H1 (cell line): Measurements from ENCODE around the gene GALNT7. TPM values are rescaled to one million over a fixed set of nuclear protein-coding genes. Genes with fewer than 3 reads are reported as not detected.

Experiments used
- CTCF ChIA-PET: fragments of 300-600 bp; sonication (Branson Sonifier 250); formaldehyde crosslinking; loops from one replicate; lab custom pipeline; 2021; ENCODE audit not compliant: partially characterized antibody; lab: Charles Lee
- POLR2A ChIA-PET: fragments of 300-600 bp; sonication (Branson Sonifier 250); formaldehyde crosslinking; loops from one replicate; lab custom pipeline; 2021; ENCODE audit warnings: inconsistent platforms; ENCODE audit not compliant: partially characterized antibody; lab: Charles Lee
- DNase-seq, 2 experiments: peaks; one replicate each; pipeline versions ENCODE4 v3.0.0 to v3.0.0-alpha.2; 2010 to 2022; ENCODE audit warnings: low spot score in 2 of 2, low read depth in 1 of 2, mixed read lengths in 1 of 2
- FAIRE-seq: peaks from 2 replicates; lab custom pipeline; 2011; peaks lifted over from hg19 to GRCh38; lab: Jason Lieb, UNC
- H2AFZ ChIP-seq: 2 replicates; pipeline ENCODE4 v1.8.1; 2012; ENCODE audit warnings: low read length, inconsistent platforms
- H2AK5ac ChIP-seq: 2 replicates; pipeline ENCODE4 v1.6.1; 2013; ENCODE audit warnings: low read depth, low read length
- H2BK120ac ChIP-seq: replicated peaks from 2 replicates; pipeline ENCODE3; 2013; ENCODE audit warnings: low read depth, low read length, inconsistent platforms
- H2BK12ac ChIP-seq: 2 replicates; pipeline ENCODE4 v1.6.1; 2013; ENCODE audit warnings: low read depth, low read length
- H2BK15ac ChIP-seq: 2 replicates; pipeline ENCODE4 v1.6.1; 2013; ENCODE audit warnings: low read length
- H2BK20ac ChIP-seq: 2 replicates; pipeline ENCODE4 v1.6.1; 2013; ENCODE audit warnings: low read length
- H2BK5ac ChIP-seq: 2 replicates; pipeline ENCODE4 v1.6.1; 2013; ENCODE audit warnings: low read depth, low read length
- H3K14ac ChIP-seq: 2 replicates; pipeline ENCODE4 v1.6.1; 2013; ENCODE audit warnings: inconsistent platforms; ENCODE audit not compliant: insufficient read length
- H3K18ac ChIP-seq: 2 replicates; pipeline ENCODE4 v1.6.1; 2013; ENCODE audit warnings: low read length; ENCODE audit errors: extremely low read depth
- H3K23ac ChIP-seq: 2 replicates; pipeline ENCODE4 v1.6.1; 2013; ENCODE audit warnings: inconsistent platforms; ENCODE audit not compliant: insufficient read length
- H3K23me2 ChIP-seq: 2 replicates; pipeline ENCODE4 v1.6.1; 2013; ENCODE audit warnings: low read depth, low read length
- H3K27ac ChIP-seq: 2 replicates; pipeline ENCODE4 v1.6.1; 2011; ENCODE audit warnings: low read depth, low read length, inconsistent platforms
- H3K27me3 ChIP-seq, 4 experiments: replicated peaks in 1 of 4; 1 replicate in 1 of 4; 2 replicates in 3 of 4; pipeline versions ENCODE4 v1.6.1 to v1.8.1; 2011 to 2013; ENCODE audit warnings: low read length in 3 of 4, mild to moderate bottlenecking in 3 of 4, inconsistent platforms in 2 of 4, mixed read lengths in 2 of 4, moderate library complexity in 1 of 4; ENCODE audit not compliant: control insufficient read depth in 3 of 4, insufficient read depth in 3 of 4; ENCODE audit errors: extremely low read depth in 1 of 4
- H3K36me3 ChIP-seq, 4 experiments: 2 replicates each; pipeline versions ENCODE4 v1.6.1 to v1.8.1; 2011 to 2013; ENCODE audit warnings: mild to moderate bottlenecking in 4 of 4, low read length in 3 of 4, moderate library complexity in 2 of 4, control low read depth in 1 of 4, inconsistent platforms in 1 of 4; ENCODE audit not compliant: insufficient read depth in 4 of 4, control insufficient read depth in 2 of 4
- H3K4ac ChIP-seq: replicated peaks from 2 replicates; pipeline ENCODE3; 2013; ENCODE audit warnings: low read length, low read depth, mixed read lengths, inconsistent platforms; ENCODE audit not compliant: insufficient read length
- H3K4me1 ChIP-seq, 4 experiments: replicated peaks in 1 of 4; 1 replicate in 1 of 4; 2 replicates in 3 of 4; pipeline versions ENCODE4 v1.6.1 to v1.8.1; 2011 to 2013; ENCODE audit warnings: low read length in 3 of 4, inconsistent platforms in 2 of 4, mixed read lengths in 1 of 4; ENCODE audit not compliant: insufficient read depth in 4 of 4, control insufficient read depth in 3 of 4
- H3K4me2 ChIP-seq, 2 experiments: 2 replicates each; pipeline versions ENCODE4 v1.6.1 to v1.8.1; 2011 to 2013; ENCODE audit warnings: low read depth in 2 of 2, low read length in 2 of 2, control low read depth in 1 of 2, inconsistent platforms in 1 of 2, mild to moderate bottlenecking in 1 of 2; ENCODE audit not compliant: insufficient read depth in 1 of 2
- H3K4me3 ChIP-seq, 4 experiments: fragments of 200-600, 300-600 bp in 1 of 4; sonication (generic), shearing (Covaris generic), sonication (Bioruptor Twin) in 1 of 4; 2 replicates each; pipeline versions ENCODE4 v1.5.1 to v1.8.1; 2011 to 2016; ENCODE audit warnings: low read length in 4 of 4, low read depth in 3 of 4, control low read depth in 2 of 4, inconsistent platforms in 2 of 4, mild to moderate bottlenecking in 2 of 4, mixed read lengths in 1 of 4, moderate library complexity in 1 of 4; ENCODE audit not compliant: insufficient read depth in 2 of 4; ENCODE audit errors: extremely low read depth in 1 of 4
- H3K56ac ChIP-seq: replicated peaks from 2 replicates; pipeline ENCODE3; 2013; ENCODE audit warnings: low read depth, mild to moderate bottlenecking, mixed read lengths, low read length, inconsistent platforms; ENCODE audit not compliant: insufficient read length
- H3K79me1 ChIP-seq: 2 replicates; pipeline ENCODE4 v1.6.1; 2013; ENCODE audit warnings: low read depth, low read length, control low read depth
- H3K79me2 ChIP-seq, 2 experiments: 2 replicates each; pipeline versions ENCODE4 v1.6.1 to v1.8.1; 2012 to 2013; ENCODE audit warnings: low read length in 2 of 2, mild to moderate bottlenecking in 2 of 2, inconsistent platforms in 1 of 2; ENCODE audit not compliant: insufficient read depth in 2 of 2, control insufficient read depth in 1 of 2
- H3K9ac ChIP-seq, 4 experiments: replicated peaks in 1 of 4; 1 replicate in 1 of 4; 2 replicates in 3 of 4; pipeline versions ENCODE4 v1.6.1 to v1.8.1; 2011 to 2013; ENCODE audit warnings: low read depth in 3 of 4, low read length in 3 of 4, control low read depth in 2 of 4, mild to moderate bottlenecking in 2 of 4, moderate library complexity in 2 of 4, inconsistent platforms in 1 of 4; ENCODE audit errors: extremely low read depth in 1 of 4
- H3K9me3 ChIP-seq, 2 experiments: 2 replicates each; pipeline versions ENCODE4 v1.6.1 to v1.8.1; 2012 to 2013; ENCODE audit warnings: mild to moderate bottlenecking in 2 of 2, moderate library complexity in 2 of 2, control low read depth in 1 of 2, inconsistent platforms in 1 of 2, low read depth in 1 of 2, low read length in 1 of 2, mixed read lengths in 1 of 2; ENCODE audit not compliant: insufficient read depth in 2 of 2
- H4K20me1 ChIP-seq, 2 experiments: replicated peaks in 1 of 2; 2 replicates each; pipeline versions ENCODE3 to v1.8.1; 2011 to 2013; ENCODE audit warnings: inconsistent platforms in 2 of 2, low read length in 2 of 2, mild to moderate bottlenecking in 1 of 2; ENCODE audit not compliant: insufficient read depth in 2 of 2, control insufficient read depth in 1 of 2
- H4K5ac ChIP-seq: 2 replicates; pipeline ENCODE4 v1.6.1; 2013; ENCODE audit warnings: low read length, low read depth, mixed read lengths, inconsistent platforms; ENCODE audit not compliant: insufficient read length
- H4K8ac ChIP-seq: 2 replicates; pipeline ENCODE4 v1.8.0; 2013; ENCODE audit warnings: mild to moderate bottlenecking, moderate library complexity, low read length, inconsistent platforms; ENCODE audit not compliant: insufficient read depth; ENCODE audit errors: extremely low read depth
- H4K91ac ChIP-seq: replicated peaks from 2 replicates; pipeline ENCODE3; 2013; ENCODE audit warnings: low read length, mixed read lengths, inconsistent platforms; ENCODE audit not compliant: insufficient read length
- BRCA1 ChIP-seq: IDR thresholded peaks from 2 replicates; pipeline ENCODE4 v1.6.1; 2012; ENCODE audit warnings: low read depth, low read length, improper control_type of control experiment
- CTBP2 ChIP-seq: IDR thresholded peaks from 2 replicates; pipeline ENCODE4 v1.7.0; 2011; ENCODE audit warnings: borderline replicate concordance, mild to moderate bottlenecking, moderate library complexity, mixed read lengths, low read length; ENCODE audit not compliant: insufficient read depth, insufficient read length
- FOSL1 ChIP-seq: IDR thresholded peaks from 2 replicates; pipeline ENCODE4 v1.6.1; 2011; ENCODE audit warnings: mild to moderate bottlenecking, low read depth, low read length, moderate library complexity; ENCODE audit not compliant: insufficient read depth
- HDAC2 ChIP-seq, 2 experiments: fragments of 300-600 bp in 1 of 2; sonication (generic) in 1 of 2; IDR thresholded peaks; 2 replicates each; pipeline ENCODE4 v1.6.1; 2011 to 2012; ENCODE audit warnings: low read depth in 2 of 2, low read length in 2 of 2, mild to moderate bottlenecking in 2 of 2, moderate library complexity in 2 of 2, borderline replicate concordance in 1 of 2, inconsistent platforms in 1 of 2
- PHF8 ChIP-seq: fragments of 200-600 bp; sonication (generic); conservative IDR thresholded peaks from 2 replicates; pipeline ENCODE4 v1.7.1; 2012; ENCODE audit warnings: low read depth, mild to moderate bottlenecking, inconsistent platforms, low read length, moderate library complexity
- POLR2A ChIP-seq, 2 experiments: IDR thresholded peaks; 1 replicate in 1 of 2; 2 replicates in 1 of 2; pipeline ENCODE4 v1.6.1; 2011; ENCODE audit warnings: low read depth in 2 of 2, low read length in 2 of 2, mild to moderate bottlenecking in 2 of 2; ENCODE audit errors: control extremely low read depth in 1 of 2
- POU5F1 ChIP-seq: IDR thresholded peaks from 2 replicates; pipeline ENCODE4 v1.6.1; 2011; ENCODE audit warnings: low read depth, mild to moderate bottlenecking, low read length, moderate library complexity
- RXRA ChIP-seq: IDR thresholded peaks from 2 replicates; pipeline ENCODE4 v1.6.1; 2011; ENCODE audit warnings: low read depth, mild to moderate bottlenecking, low read length, moderate library complexity; ENCODE audit not compliant: insufficient read depth
- TCF12 ChIP-seq: IDR thresholded peaks from 2 replicates; pipeline ENCODE4 v1.6.1; 2011; ENCODE audit warnings: low read depth, mild to moderate bottlenecking, low read length
- WGBS, 2 experiments: shearing (Covaris generic) in 1 of 2; methylation state at CpG; one replicate each; pipeline versions ENCODE4 v1.1.6 to v1.1.7; 2013 to 2015; ENCODE audit warnings: low lambda C conversion rate in 2 of 2, mixed read lengths in 2 of 2, inconsistent platforms in 1 of 2, low coverage in 1 of 2, missing lambda C conversion rate in 1 of 2; ENCODE audit not compliant: insufficient replicate concordance in 2 of 2, insufficient coverage in 1 of 2, insufficient read length in 1 of 2; ENCODE audit errors: extremely low coverage in 1 of 2, missing lambda C conversion rate in 1 of 2; 5-methylcytosine and 5-hydroxymethylcytosine counted together
- polyA plus RNA-seq, 7 experiments: library from polyadenylated mRNA; depleted of rRNA in 3 of 7; stranded (reverse) in 5 of 7; unstranded in 2 of 7; fragments of >200 nt in 5 of 7; fragments of 200-250 nt in 2 of 7; gene quantifications; 1 replicate in 5 of 7; 2 replicates in 1 of 7; 4 replicates in 1 of 7; pipeline versions ENCODE4 v1.2.1 to v1.2.3, GENCODE V29; 2011 to 2013; ENCODE audit warnings: missing spikeins in 2 of 7, mixed read lengths in 2 of 7
- total RNA-seq: library from RNA; stranded (reverse); fragmentation: NEBNext Ultra II Directional; extraction: Animal tissue kit (Norgen Biotek cat#: 25700); gene quantifications from 2 replicates; pipeline ENCODE4 v1.2.1, GENCODE V29; 2021
- TF ChIP-seq, protein P1 (sequence below): IDR thresholded peaks from 2 replicates; pipeline ENCODE4 v1.6.1; 2012; ENCODE audit warnings: inconsistent platforms

The GALNT7 gene
- total and polyA plus RNA-seq, 2 of the 8 experiments (the other 6 are each of a cell fraction or from before 2014, with no cell fraction given): 22.4 to 85.5 TPM

DNA sequence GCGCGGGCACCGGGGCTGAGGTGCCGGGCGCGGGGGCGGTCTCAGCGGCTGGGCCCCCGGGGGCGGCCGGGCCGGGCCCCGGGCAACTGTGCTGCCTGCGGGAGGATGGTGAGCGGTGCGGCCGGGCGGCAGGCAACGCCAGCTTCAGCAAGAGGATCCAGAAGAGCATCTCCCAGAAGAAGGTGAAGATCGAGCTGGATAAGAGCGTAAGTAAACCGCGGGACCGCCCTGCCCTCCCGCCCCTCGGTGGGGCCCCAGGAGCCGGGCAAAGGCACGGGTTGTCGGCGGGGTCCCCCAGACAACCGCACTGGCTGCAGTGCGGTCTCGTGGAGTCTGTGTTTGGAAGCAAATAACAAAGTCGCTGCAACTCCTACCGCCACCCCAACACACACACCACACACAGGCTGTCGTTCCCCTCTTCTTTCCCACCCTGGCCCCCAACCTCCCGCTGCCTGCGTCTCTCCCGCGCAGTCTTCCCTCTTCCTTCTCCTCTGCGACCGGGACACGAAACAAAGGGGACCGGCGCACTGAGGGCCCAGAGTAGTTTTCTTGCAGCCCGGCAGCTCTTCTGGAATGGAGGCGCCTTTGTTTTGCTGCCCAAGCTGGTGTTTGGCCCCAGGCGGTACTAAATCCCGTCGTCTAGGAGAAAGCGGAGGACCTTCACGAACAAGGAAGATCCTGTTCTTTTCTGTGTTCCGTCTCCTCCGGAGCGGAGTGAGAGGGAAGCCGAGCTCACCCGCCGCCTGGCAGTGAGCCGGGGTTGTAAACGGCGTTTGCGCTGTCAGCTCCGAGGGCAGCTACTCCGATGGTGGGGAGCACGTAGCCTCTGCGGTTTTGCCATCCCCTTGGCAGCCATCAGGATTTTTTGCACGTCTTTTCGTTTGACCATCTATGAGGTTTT, 202.9 kb downstream of the GALNT7 start:
- Histone ChIP-seq H3K23me2 (peaks cover 11% of the 10 kb centered on the region), H3K23ac (no peak overlapping the region)
- TF ChIP-seq BRCA1 (no peak), FOSL1 (no peak), PHF8 (peak; percentile 20), HDAC2 (IDR thresholded peaks at IDR 0.05; ENCODE audit: borderline replicate concordance in 1 of 2, low read depth in 2 of 2, low read length in 2 of 2) (peak in 1 of 2 experiments; percentile 12; a peak in 1 of 4 replicates), POLR2A (IDR thresholded peaks at IDR 0.05; ENCODE audit: control extremely low read depth in 1 of 2, low read depth in 2 of 2, low read length in 2 of 2) (peak in 1 of 2 experiments; percentile 67; a peak in 2 of 3 replicates), CTBP2 (no peak), POU5F1 (no peak), RXRA (no peak), TCF12 (no peak)
- TF ChIP-seq, protein P1, sequence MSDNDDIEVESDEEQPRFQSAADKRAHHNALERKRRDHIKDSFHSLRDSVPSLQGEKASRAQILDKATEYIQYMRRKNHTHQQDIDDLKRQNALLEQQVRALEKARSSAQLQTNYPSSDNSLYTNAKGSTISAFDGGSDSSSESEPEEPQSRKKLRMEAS: no peak

More for the DNA sequence above, 202.9 kb downstream of the GALNT7 start:
- FAIRE-seq: no peak
- no peaks in the 10 kb centered on the region for H3K27me3 ChIP-seq
- CTCF ChIA-PET: interaction anchor here (0.8 to 3.3 kb wide), 15 partner anchors 14 to 381 kb away, joined by 3 to 12 read pairs (median 4); partner anchors contain the start of gene HMGB2
- peaks cover 0 to 4% (median 0%) of the 10 kb centered on the region in 4 experiments; a peak in 1 of 8 replicates for H3K36me3 ChIP-seq
- no peaks in the 10 kb centered on the region for H3K9me3 ChIP-seq
- no peak overlapping the region for H4K91ac ChIP-seq
- peak overlapping the region; percentile 77 for H2BK12ac ChIP-seq
- H2BK5ac ChIP-seq: no peak overlapping the region
- H3K4me1 ChIP-seq: no peaks in the 10 kb centered on the region; a peak in 1 of 7 replicates
- peak overlapping the region; percentile 97 to 98 for H3K4me2 ChIP-seq
- 1% methylated on average over 37 of the region's 68 CpGs; no CpG with 5 or more reads in 1 of the 2 experiments for WGBS, 2 experiments
- H3K79me2 ChIP-seq: peaks cover 0 to 11% of the 10 kb centered on the region in 2 experiments; a peak in 2 of 4 replicates
- H3K9ac ChIP-seq: peak overlapping the region; percentile 34 to 76 (median 71)
- H2AK5ac ChIP-seq: no peak overlapping the region
- no peak overlapping the region for H3K56ac ChIP-seq
- peak in 1 of 2 experiments; percentile 78 for DNase-seq
- POLR2A ChIA-PET: interaction anchor here (0.6 to 6.6 kb wide), 6 partner anchors 13 to 40 kb away, joined by 3 to 123 read pairs (median 4); partner anchors contain the start of genes HMGB2 and SCRG1
- H3K79me1 ChIP-seq: no peaks in the 10 kb centered on the region
- H4K8ac ChIP-seq: peak overlapping the region; percentile 87; the same call in 1 of the 2 replicates
- H4K5ac ChIP-seq: peak overlapping the region; percentile 15
- H4K20me1 ChIP-seq: no peaks in the 10 kb centered on the region
- H3K18ac ChIP-seq: peak overlapping the region; percentile 89; the same call in 1 of the 2 replicates
- peak overlapping the region; percentile 68 to 90 (median 86) for H3K4me3 ChIP-seq
- H2AFZ ChIP-seq: peak overlapping the region; percentile 77
- no peak overlapping the region for H2BK15ac ChIP-seq
- no peak overlapping the region for H3K14ac ChIP-seq
- 0 out of 2 replicates have a peak overlapping the region, but pooled peaks have one; percentile 30 for H3K27ac ChIP-seq
- H2BK120ac ChIP-seq: no peak overlapping the region
- no peak overlapping the region for H2BK20ac ChIP-seq
- H3K4ac ChIP-seq: no peak overlapping the region
